ENCODE measurements around the gene HAUS6. TPM values are rescaled to one million over a fixed set of nuclear protein-coding genes. Genes with fewer than 3 reads are reported as not detected.
"Not testable (repeated sequence)": the region's sequence is repeated elsewhere in the genome, so short reads cannot be mapped to it uniquely, and the experiment has no call there.

The HAUS6 gene
- total RNA-seq, 1 donor from 2014 or later, result 11.8 TPM

GRCh38 chr9:19116107-19116790 lies 13.5 kb upstream of the HAUS6 start:
- DNase-seq, result no peak

- no peak for DNase-seq
Observed at GRCh38 chr9:19114680-19115270, 12.1 kb upstream of the HAUS6 start.

GRCh38 chr9:19113964-19114679 lies 11.4 kb upstream of the HAUS6 start:
- DNase-seq, result no peak

- not testable (repeated sequence) for DNase-seq
Observed at GRCh38 chr9:19113064-19113611, 10.4 kb upstream of the HAUS6 start.

GRCh38 chr9:19108038-19108437 lies 5.3 kb upstream of the HAUS6 start:
- DNase-seq, result no peak

- no peak for DNase-seq
Observed at GRCh38 chr9:19104515-19105282, 2.0 kb upstream of the HAUS6 start.

- DNase-seq, result no peak
Observed at GRCh38 chr9:19102181-19102630, 498 bp downstream of the HAUS6 start.

- no peak for DNase-seq
Observed at GRCh38 chr9:19101203-19101602, 1.5 kb downstream of the HAUS6 start.

- DNase-seq, result not testable (repeated sequence)
Observed at GRCh38 chr9:19097431-19097830, 5.3 kb downstream of the HAUS6 start.

- no peak for DNase-seq
Observed at GRCh38 chr9:19087106-19088000, 15.4 kb downstream of the HAUS6 start.

- no peak for DNase-seq
Observed at GRCh38 chr9:19085295-19085694, 17.4 kb downstream of the HAUS6 start.

GRCh38 chr9:19074836-19075235 lies 27.9 kb downstream of the HAUS6 start:
- DNase-seq, result no peak

- no peak for DNase-seq
Observed at GRCh38 chr9:19074229-19074628, 28.5 kb downstream of the HAUS6 start.

GRCh38 chr9:19057033-19057432 lies 45.7 kb downstream of the HAUS6 start:
- no peak for DNase-seq

- DNase-seq, result no peak
Observed at GRCh38 chr9:19050637-19051591, 51.8 kb downstream of the HAUS6 start.

GRCh38 chr9:19049917-19050636 lies 52.6 kb downstream of the HAUS6 start:
- DNase-seq, result peak; percentile 35

GRCh38 chr9:19048966-19049916 lies 53.5 kb downstream of the HAUS6 start, which contains the start of gene RRAGA:
RRAGA (plus strand) TSS chr9:19049427; CDS start chr9:19049660, 233 bp downstream.
- peak; percentile 94 for DNase-seq

GRCh38 chr9:19036611-19037010 lies 66.1 kb downstream of the HAUS6 start:
- no peak for DNase-seq

Data from skin of body (tissue), 2 donors.